ENCODE results near the gene PHF20. TPM values are rescaled to one million over a fixed set of nuclear protein-coding genes. Genes with fewer than 3 reads are reported as not detected.
"Not testable (repeated sequence)": the region's sequence is repeated elsewhere in the genome, so short reads cannot be mapped to it uniquely, and the experiment has no call there.

Gene PHF20
- polyA plus RNA-seq (ENCODE audit: insufficient read length), result 42.5 TPM
- long read RNA-seq, donor 1, partial matches to known transcripts, result 0 of 2 reads
- long read RNA-seq, donor 1, other reads (novel, unspliced or antisense), result 0 of 2 reads
- long read RNA-seq, donor 2, partial matches to known transcripts, result 0 of 45 reads
- long read RNA-seq, donor 2, other reads (novel, unspliced or antisense), result 42 of 45 reads
- long read RNA-seq, donor 3, partial matches to known transcripts, result 0 of 2 reads
- long read RNA-seq, donor 3, other reads (novel, unspliced or antisense), result 0 of 2 reads
- long read RNA-seq, donor 4, partial matches to known transcripts, result 0 of 1 reads
- long read RNA-seq, donor 4, other reads (novel, unspliced or antisense), result 0 of 1 reads
- long read RNA-seq, donor 5, full-length matches to known transcripts, result 8 of 452 reads
- long read RNA-seq, donor 5, partial matches to known transcripts, result 444 of 452 reads
- long read RNA-seq, donor 5, other reads (novel, unspliced or antisense), result 0 of 452 reads
- long read RNA-seq, donor 6, partial matches to known transcripts, result 263 of 264 reads
- long read RNA-seq, donor 6, other reads (novel, unspliced or antisense), result 0 of 264 reads
- long read RNA-seq, donor 7, partial matches to known transcripts, result 0 of 3 reads
- long read RNA-seq, donor 7, other reads (novel, unspliced or antisense), result 0 of 3 reads
- long read RNA-seq, donor 8, partial matches to known transcripts, result 11 of 12 reads
- long read RNA-seq, donor 8, other reads (novel, unspliced or antisense), result 0 of 12 reads

DNA sequence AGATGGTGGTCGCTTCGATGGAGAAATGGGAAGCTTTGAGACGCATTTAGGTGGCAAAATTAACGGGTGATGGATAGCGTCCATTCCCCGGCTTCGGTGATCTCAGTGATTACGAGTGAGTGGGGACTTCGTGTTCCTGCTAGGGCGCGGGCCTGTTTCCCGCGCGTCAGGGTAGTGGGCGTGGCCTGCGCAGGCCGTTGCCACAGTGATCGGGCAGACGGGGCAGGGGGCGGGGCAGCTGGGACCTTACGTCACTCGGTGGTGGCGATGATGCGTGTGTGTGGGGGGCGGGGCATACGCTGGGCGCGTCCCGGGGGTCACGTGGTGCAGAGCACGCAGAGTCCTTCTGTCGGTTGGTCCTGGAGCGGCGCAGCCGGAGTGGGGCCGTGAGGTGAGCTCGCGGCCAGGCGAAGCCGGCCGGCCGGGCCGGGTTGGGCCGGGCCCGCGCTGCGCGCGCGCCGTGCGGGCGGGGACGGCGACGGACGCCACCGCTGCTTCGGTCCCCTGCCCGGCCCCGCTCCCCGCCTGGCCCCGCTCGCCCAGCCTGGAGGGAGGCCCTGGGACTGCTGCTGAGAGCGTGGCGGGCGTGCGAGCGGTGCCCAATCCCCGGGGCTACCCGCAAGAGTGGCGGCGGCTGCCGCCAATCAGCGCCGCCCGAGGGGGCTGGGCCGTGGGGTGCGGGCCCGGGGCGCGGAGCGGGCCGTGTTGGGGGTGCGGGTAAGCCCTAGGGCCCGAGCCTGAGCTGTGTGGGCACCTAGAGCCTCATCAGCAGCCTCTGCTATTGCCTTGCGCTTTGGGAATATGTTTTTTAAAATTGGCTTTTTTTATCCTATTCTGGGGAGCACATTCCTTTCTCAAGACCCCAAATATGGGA lies at the start of gene PHF20:
PHF20 (plus strand) TSS at position 327 of the 874 bp plus-strand sequence. CDS start 29,508 bp downstream, outside the sequence.
- peak; percentile 90 for DNase-seq

DNA sequence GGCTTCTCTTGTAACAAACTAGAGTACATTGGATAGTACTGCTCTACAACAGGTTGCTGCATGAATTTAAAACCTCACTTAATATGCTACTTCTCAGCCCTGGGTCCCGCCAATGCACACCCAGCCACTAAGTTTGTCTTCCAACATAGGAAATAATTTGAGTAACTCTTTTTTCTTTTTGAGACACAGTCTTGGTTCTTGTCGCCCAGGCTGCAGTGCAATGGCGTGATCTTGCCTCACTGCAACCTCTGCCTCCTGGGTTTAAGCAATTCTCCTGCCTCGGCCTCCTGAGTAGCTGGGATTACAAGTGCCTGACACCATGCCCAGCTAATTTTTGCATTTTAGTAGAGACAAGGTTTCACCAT lies 48.6 kb upstream of the PHF20 start:
- not testable (repeated sequence) for DNase-seq

DNA sequence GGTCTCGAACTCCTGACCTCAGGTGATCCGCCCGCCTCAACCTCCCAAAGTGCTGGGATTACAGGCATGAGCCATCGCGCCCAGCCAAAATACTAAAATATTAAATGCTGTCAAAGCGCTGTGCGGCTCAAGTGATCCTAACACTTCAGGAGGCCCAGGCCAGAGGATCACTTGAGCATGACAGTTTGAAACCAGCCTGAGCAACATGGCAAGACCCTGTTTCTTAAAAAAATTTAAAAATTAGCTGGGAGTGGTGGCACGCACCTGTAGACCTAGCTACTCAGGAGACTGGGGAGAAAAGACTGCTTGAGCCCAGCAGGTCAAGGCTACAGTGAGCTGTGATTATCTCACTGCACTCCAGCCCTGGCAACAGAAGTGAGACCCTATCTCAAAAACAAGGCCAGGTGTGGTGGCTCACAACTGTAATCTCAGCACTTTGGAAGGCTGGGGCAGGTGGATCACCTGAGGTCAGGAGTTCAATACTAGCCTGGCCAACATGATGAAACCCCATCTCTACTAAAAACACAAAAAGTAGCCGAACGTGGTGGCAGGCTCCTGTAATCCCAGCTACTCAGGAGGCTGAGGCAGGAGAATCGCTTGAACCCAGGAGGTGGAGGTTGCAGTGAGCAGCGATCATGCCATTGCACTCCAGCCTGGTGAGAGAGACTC lies 48.0 kb upstream of the PHF20 start:
- DNase-seq, result not testable (repeated sequence)

DNA sequence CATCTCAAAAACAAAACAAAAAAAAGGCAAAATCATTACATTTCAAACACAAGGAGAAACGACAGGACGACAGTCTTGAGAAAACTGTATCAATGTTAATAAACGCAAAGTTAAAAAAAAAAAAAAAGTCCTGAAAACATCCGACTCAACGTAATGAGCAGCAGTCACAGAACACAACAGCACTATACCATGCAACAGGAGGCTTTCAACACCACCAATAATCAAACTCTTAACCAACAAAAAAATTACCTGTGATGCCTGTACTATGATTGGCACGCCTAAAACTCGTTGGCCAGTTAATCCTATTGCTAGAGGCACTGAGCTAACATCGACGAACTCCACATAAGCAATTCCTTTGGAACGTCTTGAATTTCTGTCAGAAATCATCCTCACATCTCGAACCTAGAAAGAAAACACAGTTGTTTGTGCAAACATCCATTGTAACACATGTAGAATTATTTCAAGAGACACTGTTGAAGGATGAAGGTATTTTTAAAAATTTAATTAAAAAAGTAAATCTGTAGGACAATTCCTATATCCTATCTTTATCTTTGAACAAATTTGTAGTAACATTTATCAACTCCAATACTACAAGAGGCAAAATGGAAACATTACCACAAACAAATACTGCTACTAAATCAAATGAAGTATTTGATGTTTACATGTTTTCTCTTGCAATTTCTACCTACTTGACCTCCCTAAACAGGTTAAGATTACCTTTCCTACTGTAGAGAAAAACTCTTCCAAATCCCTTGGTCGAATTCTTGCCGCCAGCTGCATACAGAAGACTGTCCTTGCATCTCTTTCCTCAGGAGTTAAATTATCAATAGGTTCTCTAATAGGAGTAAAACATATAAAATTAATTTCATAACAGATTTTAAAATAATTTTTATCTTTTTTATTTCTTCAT lies 47.2 kb upstream of the PHF20 start:
- no peak for DNase-seq

DNA sequence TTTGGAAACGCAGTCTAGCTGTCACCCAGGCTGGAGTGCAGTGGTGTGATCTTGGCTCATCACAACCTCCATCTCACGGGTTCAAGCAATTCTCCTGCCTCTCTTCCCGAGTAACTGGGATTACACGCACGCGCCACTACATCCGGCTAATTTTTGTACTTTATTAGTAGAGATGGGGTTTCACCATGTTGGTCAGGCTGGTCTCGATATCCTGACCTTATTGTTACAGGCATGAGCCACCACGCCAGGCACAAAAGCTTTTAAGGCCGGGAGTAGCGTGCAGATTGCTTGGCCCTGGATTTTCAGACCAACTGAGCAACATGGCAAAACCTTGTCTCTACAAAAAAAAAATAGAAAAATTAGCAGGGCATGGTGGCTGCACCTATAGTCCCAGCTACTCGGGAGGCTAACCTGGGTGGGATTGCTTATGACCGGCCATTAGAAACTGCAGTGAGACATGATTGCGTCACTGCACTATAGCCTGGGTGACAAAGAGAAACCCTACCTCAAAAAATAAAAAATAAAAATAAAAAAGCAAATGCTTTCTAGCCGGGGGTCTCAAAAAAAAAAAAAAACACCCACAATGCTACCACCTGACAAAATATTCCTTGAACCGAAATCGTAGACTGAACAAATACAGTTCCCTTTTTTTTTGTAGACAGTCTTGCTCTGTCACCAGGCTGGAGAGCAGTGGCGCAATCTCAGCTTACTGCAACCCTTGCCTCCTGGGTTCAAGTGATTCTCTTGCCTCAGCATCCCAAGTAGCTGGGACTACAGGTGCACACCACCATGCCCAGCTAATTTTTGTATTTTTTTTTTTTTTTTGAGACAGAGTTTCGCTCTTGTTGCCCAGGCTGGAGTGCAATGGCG lies 44.7 kb upstream of the PHF20 start:
- no peak for DNase-seq

DNA sequence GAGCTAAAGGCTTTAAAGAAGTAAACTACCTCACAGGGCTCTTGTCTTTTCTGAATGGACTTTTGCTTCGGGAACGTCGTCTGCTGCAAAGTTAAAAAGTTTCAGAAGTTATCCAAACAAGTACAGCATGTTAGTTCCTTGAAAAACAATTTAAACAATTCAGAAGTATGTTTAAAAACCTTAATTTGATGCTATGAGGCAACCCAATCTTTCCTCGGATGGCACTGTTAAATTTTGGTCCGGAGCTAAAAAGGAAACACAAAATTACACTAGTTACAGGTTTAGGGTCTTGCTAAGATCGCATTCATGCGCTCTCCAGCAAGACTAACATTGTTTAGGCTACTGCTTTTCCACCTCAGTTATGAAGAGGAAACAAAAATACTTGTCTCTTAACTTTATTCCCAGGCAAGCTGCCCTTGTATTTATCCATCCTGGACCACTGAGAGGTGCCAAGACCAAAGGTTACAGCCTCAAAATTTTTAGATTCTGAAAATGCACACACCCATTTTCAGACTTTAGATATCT lies 42.5 kb upstream of the PHF20 start:
- no peak for DNase-seq

DNA sequence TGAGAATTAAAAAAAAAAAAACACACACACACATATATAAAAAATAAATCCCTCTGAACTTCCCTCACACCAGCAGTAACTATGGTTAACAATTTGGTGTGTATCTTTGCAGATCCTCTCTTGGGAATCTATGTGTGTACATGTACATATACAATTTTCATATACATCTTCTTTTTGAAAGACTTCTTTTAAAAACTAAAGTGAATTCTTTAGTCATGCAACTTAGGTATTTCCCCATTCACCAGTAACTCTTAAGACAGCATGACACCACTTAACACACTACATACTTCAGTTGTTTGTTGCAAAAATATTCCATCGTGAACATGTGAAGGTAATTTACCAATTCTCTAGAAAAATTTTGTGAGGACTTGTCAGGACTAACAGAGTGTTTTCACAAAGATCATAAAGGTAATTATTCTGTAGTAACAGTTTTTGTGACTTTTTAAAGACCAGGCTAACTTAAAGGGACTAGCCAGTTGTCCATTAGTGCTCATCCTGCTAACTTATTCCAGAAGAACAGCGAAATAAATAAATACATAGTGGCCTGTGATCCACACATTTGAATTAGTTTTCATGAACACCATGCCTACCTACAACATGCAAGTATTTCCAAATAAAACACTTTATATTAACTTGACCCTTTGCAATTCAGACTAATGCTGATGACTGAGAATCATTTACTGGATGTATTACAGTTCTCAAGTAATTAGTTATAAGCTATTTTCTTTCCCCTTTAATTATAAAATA lies 41.8 kb upstream of the PHF20 start:
- DNase-seq, result no peak

DNA sequence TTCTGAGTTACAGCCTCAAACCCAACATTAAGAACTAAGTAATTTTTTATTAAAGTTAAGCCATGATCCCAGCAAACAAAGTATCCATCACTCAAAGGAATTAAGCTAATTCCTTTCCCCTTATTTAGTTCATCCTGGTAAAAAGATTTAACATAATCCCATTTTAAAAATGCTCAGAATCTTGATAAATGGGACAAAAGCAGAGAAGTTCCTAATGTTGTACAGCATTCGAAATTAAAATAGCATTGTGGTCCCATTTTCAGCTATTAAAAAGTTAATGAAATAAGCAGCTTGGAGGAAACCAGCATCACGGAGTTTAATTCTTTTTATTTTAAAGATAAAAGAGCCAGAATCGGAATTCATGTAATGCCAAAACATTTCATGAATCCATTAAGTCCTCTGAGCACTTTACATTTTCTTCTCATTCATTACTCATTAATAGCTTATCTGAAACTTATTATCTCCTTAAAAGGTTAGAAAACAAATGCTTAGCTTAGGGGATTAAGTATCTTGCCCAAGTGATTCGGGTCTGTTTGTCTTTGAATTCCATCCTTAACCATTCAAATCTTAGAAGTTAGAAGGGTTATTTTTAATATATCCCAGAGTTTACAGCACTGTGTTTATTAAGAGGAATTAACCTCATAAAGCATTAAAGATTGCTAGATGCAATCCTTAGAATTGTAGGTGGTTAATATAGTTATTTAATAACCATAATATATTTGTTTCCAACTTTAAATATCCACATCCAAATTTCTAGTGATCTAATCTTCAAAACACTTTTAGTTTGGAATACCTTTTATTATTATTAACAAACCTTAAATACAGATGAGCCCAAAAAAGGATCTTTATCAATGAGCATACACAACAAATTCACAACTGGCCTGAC lies 41.0 kb upstream of the PHF20 start:
- DNase-seq, result no peak

DNA sequence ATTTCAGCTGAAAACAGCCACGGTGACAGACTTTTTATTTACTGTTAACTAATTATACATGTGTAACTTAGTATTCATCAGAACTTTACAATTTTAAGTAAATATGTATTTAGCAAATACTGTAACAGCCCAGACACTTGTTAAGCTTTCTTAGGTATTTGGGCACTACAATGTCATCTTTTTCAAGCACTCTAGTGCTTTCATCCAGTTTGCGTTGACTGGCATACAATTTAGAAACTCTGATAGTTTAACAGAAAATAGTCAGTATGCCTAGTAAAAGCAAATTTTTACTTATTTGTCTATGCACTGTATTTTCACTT lies 40.4 kb upstream of the PHF20 start:
- no peak for DNase-seq

DNA sequence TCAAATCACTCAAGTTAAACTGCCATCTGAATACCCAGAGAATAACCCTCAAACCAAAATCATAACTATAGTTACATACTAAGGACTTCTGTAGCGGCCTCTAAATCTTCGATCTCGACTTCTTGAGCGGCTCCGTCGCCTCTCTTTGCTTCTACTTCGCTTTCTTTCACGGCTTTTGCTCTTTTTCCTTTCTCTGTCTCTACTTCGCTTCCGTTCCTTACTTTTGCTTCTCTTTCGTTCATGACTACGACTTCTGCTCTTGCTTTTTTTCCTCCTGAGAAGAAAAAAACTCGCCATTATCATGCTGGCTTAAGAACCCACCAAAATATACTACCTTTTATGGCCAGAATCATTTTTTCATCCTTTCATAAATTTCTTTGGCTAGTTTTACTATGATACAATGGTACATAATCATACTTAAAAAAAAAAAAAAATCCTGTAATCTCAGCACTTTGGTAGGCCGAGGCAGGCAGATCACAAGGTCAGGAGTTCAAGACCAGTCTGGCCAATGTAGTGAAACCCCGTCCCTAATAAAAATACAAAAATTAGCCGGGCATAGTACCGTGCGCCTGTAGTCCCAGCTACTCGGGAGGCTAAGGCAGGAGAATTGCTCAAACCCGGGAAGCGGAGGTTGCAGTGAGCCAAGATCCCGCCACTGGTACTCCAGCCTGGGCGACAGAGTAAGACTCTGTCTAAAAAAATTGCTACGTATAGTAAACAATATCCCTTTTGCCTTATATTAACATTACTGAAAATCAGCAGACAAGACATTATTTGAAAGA lies 39.8 kb upstream of the PHF20 start:
- DNase-seq, result no peak

DNA sequence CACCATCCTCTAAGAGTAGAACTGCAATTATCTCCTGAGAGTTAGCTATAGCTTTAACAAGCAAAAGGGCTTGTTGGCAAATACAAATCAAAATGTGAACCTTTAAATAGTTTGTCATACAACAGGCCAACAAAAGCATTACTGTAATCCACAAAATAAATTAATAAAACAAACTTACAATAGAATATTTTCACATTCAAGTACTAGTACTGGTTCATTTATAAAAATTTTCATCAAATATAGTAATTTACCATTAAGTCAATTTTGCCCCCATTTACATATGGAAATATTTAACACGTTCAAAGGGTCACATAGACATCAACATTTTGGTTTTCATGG lies 39.2 kb upstream of the PHF20 start:
- no peak for DNase-seq

DNA sequence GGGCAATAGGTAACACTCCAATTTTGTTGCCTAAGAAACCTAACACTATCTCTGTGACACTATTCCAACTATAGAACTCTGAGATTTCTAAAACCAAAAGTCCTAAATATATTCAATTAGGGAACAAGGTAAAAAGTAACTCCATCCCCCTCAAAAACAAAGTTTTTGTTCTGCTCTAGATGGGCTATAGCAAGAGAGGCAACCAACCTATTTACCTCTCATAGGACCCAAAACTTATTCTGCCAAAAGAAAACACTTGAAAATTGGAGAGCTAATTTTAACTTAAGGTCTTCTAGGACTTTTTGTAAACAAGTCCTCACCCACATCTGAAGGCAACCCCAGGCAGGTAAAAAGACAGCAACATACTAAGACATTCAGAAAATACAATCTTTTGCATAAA lies 37.4 kb upstream of the PHF20 start:
- DNase-seq, result no peak

DNA sequence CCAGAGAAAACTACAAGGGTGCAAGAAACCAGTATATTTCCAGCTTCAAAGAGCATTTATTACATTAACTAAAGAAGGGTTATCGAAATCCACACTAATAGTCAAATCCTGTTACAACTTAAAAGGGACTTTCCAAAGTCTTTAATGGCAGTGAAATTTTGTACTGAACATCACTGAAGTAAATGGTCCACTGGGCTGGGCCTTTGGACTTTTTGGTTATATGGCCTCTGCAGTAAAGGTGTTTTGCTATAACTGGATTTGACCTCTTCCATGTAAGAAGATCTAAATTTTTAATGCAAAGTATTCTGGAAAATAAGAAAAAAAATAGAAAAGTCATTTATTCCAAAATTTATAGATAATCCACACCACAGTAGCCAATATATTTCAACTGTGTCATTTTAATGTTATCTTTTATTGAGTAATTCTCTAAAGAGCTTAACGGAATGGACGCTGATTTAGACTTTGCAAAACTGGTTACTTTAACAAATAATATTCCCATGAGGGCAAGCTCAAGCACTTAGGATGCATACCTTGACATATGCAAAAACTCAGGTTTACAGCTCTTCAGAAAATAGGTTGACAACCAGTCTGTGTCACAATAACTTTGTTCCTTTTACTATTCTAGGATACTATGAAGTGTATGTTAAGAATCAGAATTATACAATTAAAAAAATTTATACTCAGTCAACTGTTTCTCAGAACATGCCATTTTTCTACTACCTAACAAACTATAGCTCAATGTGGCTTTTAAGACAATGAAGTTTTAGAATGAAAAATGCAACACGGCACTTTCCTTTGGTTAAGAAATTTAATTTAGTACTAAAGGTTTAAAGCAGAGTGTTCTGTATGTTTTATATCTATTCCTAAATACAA lies 36.8 kb upstream of the PHF20 start:
- DNase-seq, result no peak

DNA sequence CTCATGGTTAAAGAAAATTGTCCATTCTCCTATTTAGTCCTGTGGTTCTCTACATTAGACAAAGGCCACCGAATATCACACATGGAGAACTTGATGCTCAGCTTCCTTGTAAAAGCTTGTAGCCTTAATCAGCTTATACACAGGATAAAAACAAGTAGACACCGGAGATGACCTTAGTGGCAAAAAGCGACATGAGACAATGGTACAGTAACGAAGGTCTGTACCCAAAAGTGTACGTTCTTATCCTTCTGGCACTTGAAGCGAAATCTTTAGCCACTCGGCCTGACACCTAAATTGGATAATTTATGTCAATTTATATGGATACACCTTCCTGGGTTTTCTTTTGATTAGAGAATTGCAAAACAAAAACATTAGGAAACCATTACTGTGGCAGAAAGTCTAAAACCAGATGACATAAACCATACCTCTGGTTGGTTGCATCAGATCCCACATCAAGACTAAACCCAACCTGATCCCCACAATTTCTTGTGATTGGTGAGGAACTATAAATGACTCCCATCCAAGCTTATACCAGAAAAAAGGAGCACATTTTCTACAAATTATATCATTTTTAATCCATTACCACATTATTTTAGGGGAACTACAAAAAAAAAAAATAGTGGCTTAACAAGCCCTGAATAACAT lies 35.9 kb upstream of the PHF20 start:
- no peak for DNase-seq

DNA sequence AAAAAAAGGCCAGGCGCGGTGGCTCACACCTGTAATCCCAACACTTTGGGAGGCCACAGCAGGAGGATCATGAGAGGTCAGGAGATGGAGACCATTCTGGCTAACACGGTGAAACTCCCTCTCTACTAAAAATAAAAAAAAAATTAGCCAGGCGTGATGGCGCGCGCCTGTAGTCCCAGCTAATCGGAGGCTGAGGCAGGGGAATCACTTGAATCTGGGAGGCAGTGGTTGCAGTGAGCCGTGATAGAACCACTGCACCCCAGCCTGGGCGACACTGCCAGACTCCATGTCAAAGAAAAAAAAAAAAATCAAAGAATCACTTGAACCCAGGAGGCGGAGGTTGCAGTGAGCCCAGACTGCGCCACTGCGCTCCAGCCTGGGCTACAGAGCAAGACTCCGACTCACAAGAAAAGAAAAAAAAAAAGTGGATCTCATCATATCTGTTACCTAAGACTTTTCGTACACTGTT lies 33.9 kb upstream of the PHF20 start:
- DNase-seq, result no peak

Data from left kidney (tissue), 8 donors.